ENCODE results near the gene FER1L5. TPM values are rescaled to one million over a fixed set of nuclear protein-coding genes. Genes with fewer than 3 reads are reported as not detected.

FER1L5 gene
- total RNA-seq, 3 donors from 2014 or later = 0.73 to 0.98 TPM; not detected in 1

- intact Hi-C loops (cut with DNase I; ENCODE audit: low total_unique reads) = no loop called here
- Histone ChIP-seq H3K36me3 (no peaks in the 10 kb centered on the region), H3K27me3 (no peaks in the 10 kb centered on the region), H3K9me3 (no peaks in the 10 kb centered on the region), H3K4me1 (no peaks in the 10 kb centered on the region), H3K27ac (no peak overlapping the region), H3K4me3 (no peak overlapping the region)
- DNase-seq (ENCODE audit: low spot score in 2 of 2) = peak in 1 of 2 donors; percentile 49
- TF ChIP-seq POLR2AphosphoS5 (IDR thresholded peaks at IDR 0.05) (no peak), CTCF (IDR thresholded peaks at IDR 0.05) (no peak), POLR2A (IDR thresholded peaks at IDR 0.05) (no peak)
Measured at GRCh38 chr2:96692094-96692971, 49.8 kb downstream of the FER1L5 start.

GRCh38 chr2:96693286-96694200 lies 51.0 kb downstream of the FER1L5 start:
- intact Hi-C loops (cut with DNase I; ENCODE audit: low total_unique reads) = no loop called here
- H3K27me3 ChIP-seq = no peaks in the 10 kb centered on the region
- H3K4me1 ChIP-seq = no peaks in the 10 kb centered on the region
- H3K9me3 ChIP-seq = no peaks in the 10 kb centered on the region
- TF ChIP-seq POLR2AphosphoS5 (IDR thresholded peaks at IDR 0.05) (no peak), CTCF (IDR thresholded peaks at IDR 0.05) (no peak), POLR2A (IDR thresholded peaks at IDR 0.05) (no peak)
- H3K36me3 ChIP-seq = no peaks in the 10 kb centered on the region
- no peak overlapping the region for H3K4me3 ChIP-seq
- H3K27ac ChIP-seq = no peak overlapping the region
- no peak for DNase-seq (ENCODE audit: low spot score in 2 of 2)

- Histone ChIP-seq H3K9me3 (no peaks in the 10 kb centered on the region), H3K27me3 (no peaks in the 10 kb centered on the region), H3K27ac (no peak overlapping the region), H3K36me3 (no peaks in the 10 kb centered on the region), H3K4me1 (no peaks in the 10 kb centered on the region), H3K4me3 (no peak overlapping the region)
- no peak for DNase-seq (ENCODE audit: low spot score in 2 of 2)
- intact Hi-C loops (cut with DNase I; ENCODE audit: low total_unique reads) = no loop called here
- TF ChIP-seq POLR2A (IDR thresholded peaks at IDR 0.05) (no peak), POLR2AphosphoS5 (IDR thresholded peaks at IDR 0.05) (no peak), CTCF (IDR thresholded peaks at IDR 0.05) (no peak)
Measured at GRCh38 chr2:96694279-96694678, 51.7 kb downstream of the FER1L5 start.

GRCh38 chr2:96694816-96695455 lies 52.4 kb downstream of the FER1L5 start:
- Histone ChIP-seq H3K9me3 (no peaks in the 10 kb centered on the region), H3K36me3 (no peaks in the 10 kb centered on the region), H3K4me3 (no peak overlapping the region), H3K27me3 (no peaks in the 10 kb centered on the region), H3K4me1 (no peaks in the 10 kb centered on the region), H3K27ac (no peak overlapping the region)
- DNase-seq (ENCODE audit: low spot score in 2 of 2) = no peak
- intact Hi-C loops (cut with DNase I; ENCODE audit: low total_unique reads) = no loop called here
- no peak for TF ChIP-seq POLR2A (IDR thresholded peaks at IDR 0.05)
- no peak for TF ChIP-seq CTCF (IDR thresholded peaks at IDR 0.05)
- no peak for TF ChIP-seq POLR2AphosphoS5 (IDR thresholded peaks at IDR 0.05)
